ENCODE data around the gene LAYN.

LAYN gene

GRCh38 chr11:111540114-111540936, at the start of gene LAYN:
LAYN (plus strand) TSS chr11:111540720; CDS start chr11:111540844, 124 bp downstream.
- DNase-seq (ENCODE audit: low read depth in 2 of 2) = no peak

GRCh38 chr11:111494040-111494439, 46.5 kb upstream of the LAYN start:
- no peak for DNase-seq (ENCODE audit: low read depth in 2 of 2)

- DNase-seq (ENCODE audit: low read depth in 2 of 2) = no peak
Measured at GRCh38 chr11:111499483-111499882, 41.0 kb upstream of the LAYN start.

GRCh38 chr11:111500481-111500880, 40.0 kb upstream of the LAYN start:
- DNase-seq (ENCODE audit: low read depth in 2 of 2) = no peak

- no peak for DNase-seq (ENCODE audit: low read depth in 2 of 2)
Measured at GRCh38 chr11:111502611-111503010, 37.9 kb upstream of the LAYN start.

GRCh38 chr11:111510311-111510710, 30.2 kb upstream of the LAYN start:
- DNase-seq (ENCODE audit: low read depth in 2 of 2) = no peak

- no peak for DNase-seq (ENCODE audit: low read depth in 2 of 2)
Measured at GRCh38 chr11:111512296-111513239, 28.0 kb upstream of the LAYN start, which contains the start of gene BTG4. BTG4 (minus strand) TSS chr11:111512386; CDS start chr11:111498776, 13,610 bp downstream.

GRCh38 chr11:111513240-111513605, 27.3 kb upstream of the LAYN start:
- no peak for DNase-seq (ENCODE audit: low read depth in 2 of 2)

GRCh38 chr11:111514216-111515031, 26.1 kb upstream of the LAYN start, which contains the start of gene HOATZ:
HOATZ (plus strand) TSS chr11:111514778; CDS start chr11:111514785, 7 bp downstream.
- no peak for DNase-seq (ENCODE audit: low read depth in 2 of 2)

GRCh38 chr11:111515591-111515990, 24.9 kb upstream of the LAYN start:
- no peak for DNase-seq (ENCODE audit: low read depth in 2 of 2)

GRCh38 chr11:111518668-111519067, 21.9 kb upstream of the LAYN start:
- no peak for DNase-seq (ENCODE audit: low read depth in 2 of 2)

GRCh38 chr11:111520560-111520959, 20.0 kb upstream of the LAYN start:
- no peak for DNase-seq (ENCODE audit: low read depth in 2 of 2)

- no peak for DNase-seq (ENCODE audit: low read depth in 2 of 2)
Measured at GRCh38 chr11:111521135-111521534, 19.4 kb upstream of the LAYN start.

- no peak for DNase-seq (ENCODE audit: low read depth in 2 of 2)
Measured at GRCh38 chr11:111522426-111522825, 18.1 kb upstream of the LAYN start.

- DNase-seq (ENCODE audit: low read depth in 2 of 2) = no peak
Measured at GRCh38 chr11:111523343-111523742, 17.2 kb upstream of the LAYN start.

- DNase-seq (ENCODE audit: low read depth in 2 of 2) = no peak
Measured at GRCh38 chr11:111524056-111524455, 16.5 kb upstream of the LAYN start.

GRCh38 chr11:111525456-111525855, 15.1 kb upstream of the LAYN start:
- DNase-seq (ENCODE audit: low read depth in 2 of 2) = no peak

GRCh38 chr11:111526501-111526900, 14.0 kb upstream of the LAYN start:
- DNase-seq (ENCODE audit: low read depth in 2 of 2) = no peak

- DNase-seq (ENCODE audit: low read depth in 2 of 2) = no peak
Measured at GRCh38 chr11:111527279-111527678, 13.2 kb upstream of the LAYN start.

- no peak for DNase-seq (ENCODE audit: low read depth in 2 of 2)
Measured at GRCh38 chr11:111528557-111528956, 12.0 kb upstream of the LAYN start.

GRCh38 chr11:111530091-111530490, 10.4 kb upstream of the LAYN start:
- DNase-seq (ENCODE audit: low read depth in 2 of 2) = no peak

GRCh38 chr11:111531136-111531535, 9.4 kb upstream of the LAYN start:
- DNase-seq (ENCODE audit: low read depth in 2 of 2) = no peak

Data from fibroblast of skin of left biceps (primary cell).